SU-DHL-6 (cell line): ENCODE data around the gene RDH14.

Experiments
- CTCF ChIP-seq: fragments of 200-600 bp; sonication (generic); IDR thresholded peaks from one replicate; pipeline ENCODE4 v1.5.1; 2017; ENCODE audit warnings: antibody characterized with exemption, mild to moderate bottlenecking, low read length, moderate library complexity; ENCODE audit not compliant: insufficient read depth, poor library complexity, severe bottlenecking
- EZH2phosphoT487 ChIP-seq: fragments of 200-600 bp; sonication (generic), shearing (Covaris generic); conservative IDR thresholded peaks from 2 replicates; pipeline ENCODE4 v1.6.1; 2018; ENCODE audit warnings: mild to moderate bottlenecking, antibody characterized with exemption, low read length, moderate library complexity, mixed read lengths

DNA sequence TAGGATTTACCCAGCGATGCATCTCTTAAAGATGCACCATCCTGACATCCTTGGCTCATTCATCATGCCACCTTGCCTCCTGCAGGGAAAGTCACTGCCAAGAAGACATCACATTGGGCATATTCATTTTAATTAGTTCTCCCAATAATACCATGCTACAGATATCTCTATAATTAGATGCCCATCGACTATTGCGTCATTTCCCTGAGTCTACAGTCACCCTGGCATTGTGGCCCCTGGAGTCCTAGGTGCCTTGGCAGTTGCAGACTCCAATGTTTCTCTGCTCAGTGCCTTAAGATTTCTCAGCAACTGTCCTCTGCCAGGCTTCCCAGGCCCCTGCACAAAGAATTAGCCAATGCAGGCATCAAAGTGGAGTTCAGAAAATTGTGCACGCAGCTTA lies 32.6 kb downstream of the RDH14 start:
- no peak for TF ChIP-seq CTCF
- no peak for TF ChIP-seq EZH2phosphoT487
